NT2/D1 (cell line): ENCODE measurements around the gene CLCN6.

ENCODE experiments used
- SUZ12 ChIP-seq: IDR thresholded peaks from 2 replicates; pipeline ENCODE4 v1.6.1; 2011; ENCODE audit not compliant: insufficient read length, insufficient read depth; ENCODE audit errors: extremely low read depth
- YY1 ChIP-seq: IDR thresholded peaks from 2 replicates; pipeline ENCODE4 v1.6.1; 2011; ENCODE audit not compliant: insufficient read length, insufficient read depth

GRCh38 chr1:11795238-11795890 is 10.6 kb upstream of the CLCN6 start:
- TF ChIP-seq SUZ12 (no peak), YY1 (no peak)
